Common myeloid progenitor, CD34-positive (primary cell): ENCODE measurements around the gene CKS2.
A peak's percentile ranks its signal among the peaks of the same experiment; 100 is the strongest.

Experiments used
- CTCF ChIA-PET: fragments of 350-600 bp; sonication (Branson Sonifier 250); formaldehyde crosslinking; loops from one replicate; lab custom pipeline; 2021; ENCODE audit warnings: antibody characterized with exemption; lab: Charles Lee
- POLR2A ChIA-PET: fragments of 350-600 bp; sonication (Branson Sonifier 250); formaldehyde crosslinking; loops from one replicate; lab custom pipeline; 2021; ENCODE audit warnings: antibody characterized with exemption; lab: Charles Lee
- DNase-seq, 3 donors: peaks; one replicate each; pipeline versions ENCODE4 v3.0.0 to v3.0.0-alpha.2; 2013
- H3K27ac ChIP-seq, 2 experiments: 1 replicate in 1 of 2; 2 replicates in 1 of 2; pipeline ENCODE4 v1.7.0; 2013; ENCODE audit warnings: inconsistent platforms in 2 of 2, low read length in 2 of 2, mild to moderate bottlenecking in 2 of 2, low read depth in 1 of 2, moderate library complexity in 1 of 2; ENCODE audit not compliant: severe bottlenecking in 2 of 2, insufficient read depth in 1 of 2, poor library complexity in 1 of 2
- H3K27me3 ChIP-seq, 5 experiments: replicated peaks in 2 of 5; 1 replicate in 3 of 5; 2 replicates in 2 of 5; pipeline versions ENCODE4 v1.6.1 to v1.7.0; 2013; ENCODE audit warnings: low read length in 4 of 5, mild to moderate bottlenecking in 2 of 5, moderate library complexity in 2 of 5, inconsistent platforms in 1 of 5; ENCODE audit not compliant: insufficient read depth in 5 of 5, control insufficient read depth in 4 of 5
- H3K36me3 ChIP-seq, 4 experiments: 1 replicate in 2 of 4; 2 replicates in 2 of 4; pipeline versions ENCODE4 v1.6.1 to v1.7.0; 2013; ENCODE audit warnings: low read length in 3 of 4, control low read depth in 1 of 4, mild to moderate bottlenecking in 1 of 4; ENCODE audit not compliant: control insufficient read depth in 4 of 4, insufficient read depth in 4 of 4
- H3K4me1 ChIP-seq, 4 experiments: 1 replicate in 3 of 4; 2 replicates in 1 of 4; pipeline versions ENCODE4 v1.6.1 to v1.7.1; 2013; ENCODE audit warnings: low read length in 3 of 4, mild to moderate bottlenecking in 3 of 4, control low read depth in 1 of 4, inconsistent platforms in 1 of 4, moderate library complexity in 1 of 4; ENCODE audit not compliant: control insufficient read depth in 4 of 4, insufficient read depth in 4 of 4; ENCODE audit errors: control extremely low read depth in 1 of 4
- H3K4me3 ChIP-seq, 7 experiments: 1 replicate in 4 of 7; 2 replicates in 3 of 7; pipeline versions ENCODE4 v1.5.1 to v1.7.0; 2013; ENCODE audit warnings: mild to moderate bottlenecking in 7 of 7, low read length in 6 of 7, moderate library complexity in 6 of 7, inconsistent platforms in 2 of 7, low read depth in 2 of 7, control low read depth in 1 of 7; ENCODE audit not compliant: insufficient read depth in 4 of 7, control insufficient read depth in 1 of 7; ENCODE audit errors: extremely low read depth in 1 of 7
- H3K9me3 ChIP-seq, 5 experiments: 1 replicate in 4 of 5; 2 replicates in 1 of 5; pipeline versions ENCODE4 v1.6.1 to v1.7.1; 2013; ENCODE audit warnings: low read length in 4 of 5, mild to moderate bottlenecking in 2 of 5, inconsistent platforms in 1 of 5, low read depth in 1 of 5, moderate library complexity in 1 of 5; ENCODE audit not compliant: control insufficient read depth in 4 of 5, insufficient read depth in 2 of 5; ENCODE audit errors: control extremely low read depth in 1 of 5
- WGBS: methylation state at CpG from one replicate; pipeline ENCODE4 v1.1.5; 2013; ENCODE audit not compliant: insufficient coverage; 5-methylcytosine and 5-hydroxymethylcytosine counted together

The CKS2 gene

GRCh38 chr9:89352451-89352850 is 41.5 kb downstream of the CKS2 start:
- peaks cover 0 to 1% (median 0%) of the 10 kb centered on the region in 4 experiments for H3K4me1 ChIP-seq
- CTCF ChIA-PET = interaction anchor here (0.7 kb wide), 1 partner anchor 197 kb away, joined by 3 read pairs; no protein-coding TSS in a partner anchor
- WGBS = 76% methylated on average over 3 of the region's 3 CpGs
- no peaks in the 10 kb centered on the region for H3K27me3 ChIP-seq
- no peak overlapping the region for H3K27ac ChIP-seq
- no peak for DNase-seq
- POLR2A ChIA-PET = interaction anchor here (0.6 kb wide), 1 partner anchor 26 kb away, joined by 4 read pairs; no protein-coding TSS in a partner anchor
- peaks cover 50 to 98% (median 77%) of the 10 kb centered on the region in 4 experiments for H3K36me3 ChIP-seq
- H3K4me3 ChIP-seq = no peak overlapping the region
- H3K9me3 ChIP-seq = no peaks in the 10 kb centered on the region

GRCh38 chr9:89352874-89353649 is 42.1 kb downstream of the CKS2 start:
- no peak for DNase-seq
- WGBS = 96% methylated on average over 7 of the region's 8 CpGs
- Histone ChIP-seq H3K4me3 (no peak overlapping the region), H3K27me3 (no peaks in the 10 kb centered on the region), H3K4me1 (peaks cover 0 to 5% (median 2%) of the 10 kb centered on the region in 4 experiments), H3K27ac (no peak overlapping the region), H3K36me3 (peaks cover 46 to 98% (median 77%) of the 10 kb centered on the region in 4 experiments), H3K9me3 (no peaks in the 10 kb centered on the region)
- POLR2A ChIA-PET = interaction anchor here (0.6 kb wide), 1 partner anchor 27 kb away, joined by 4 read pairs; no protein-coding TSS in a partner anchor
- CTCF ChIA-PET = interaction anchor here (0.7 to 1.2 kb wide), 3 partner anchors 21 to 198 kb away, joined by 3 to 4 read pairs (median 3); no protein-coding TSS in a partner anchor

GRCh38 chr9:89353989-89354388 is 43.0 kb downstream of the CKS2 start:
- ChIA-PET POLR2A (no interaction called here), CTCF (interaction anchor here (1.2 kb wide), 1 partner anchor 197 kb away, joined by 3 read pairs; no protein-coding TSS in a partner anchor)
- Histone ChIP-seq H3K4me3 (no peak overlapping the region), H3K27ac (no peak overlapping the region), H3K27me3 (no peaks in the 10 kb centered on the region), H3K9me3 (no peaks in the 10 kb centered on the region), H3K4me1 (peaks cover 0 to 14% (median 6%) of the 10 kb centered on the region in 4 experiments), H3K36me3 (peaks cover 37 to 97% (median 75%) of the 10 kb centered on the region in 4 experiments)
- DNase-seq = peak in 1 of 3 donors; percentile 21
- 100% methylated on average over 3 of the region's 3 CpGs for WGBS

GRCh38 chr9:89354471-89354870 is 43.5 kb downstream of the CKS2 start:
- WGBS = 97% methylated on average over 5 of the region's 6 CpGs
- Histone ChIP-seq H3K36me3 (peaks cover 36 to 94% (median 72%) of the 10 kb centered on the region in 4 experiments), H3K4me3 (no peak overlapping the region), H3K4me1 (peaks cover 0 to 17% (median 8%) of the 10 kb centered on the region in 4 experiments), H3K27ac (no peak overlapping the region), H3K27me3 (no peaks in the 10 kb centered on the region), H3K9me3 (no peaks in the 10 kb centered on the region)
- ChIA-PET POLR2A (no interaction called here), CTCF (interaction anchor here (1.2 kb wide), 1 partner anchor 196 kb away, joined by 3 read pairs; no protein-coding TSS in a partner anchor)
- DNase-seq = no peak

GRCh38 chr9:89356782-89357181 is 45.8 kb downstream of the CKS2 start:
- ChIA-PET CTCF (interaction anchor here (0.9 to 1.8 kb wide), 4 partner anchors 8 to 192 kb away, joined by 3 to 5 read pairs (median 4); no protein-coding TSS in a partner anchor), POLR2A (no interaction called here)
- no peaks in the 10 kb centered on the region for H3K9me3 ChIP-seq
- H3K4me1 ChIP-seq = peaks cover 3 to 32% (median 17%) of the 10 kb centered on the region in 4 experiments
- H3K27me3 ChIP-seq = no peaks in the 10 kb centered on the region
- no peak overlapping the region for H3K4me3 ChIP-seq
- no peak overlapping the region for H3K27ac ChIP-seq
- no peak for DNase-seq
- peaks cover 29 to 93% (median 63%) of the 10 kb centered on the region in 4 experiments for H3K36me3 ChIP-seq
- 100% methylated on average over 1 of the region's 2 CpGs for WGBS

GRCh38 chr9:89357331-89358197 is 46.6 kb downstream of the CKS2 start:
- peaks cover 3 to 31% (median 17%) of the 10 kb centered on the region in 4 experiments for H3K4me1 ChIP-seq
- DNase-seq = no peak
- no peaks in the 10 kb centered on the region for H3K27me3 ChIP-seq
- CTCF ChIA-PET = interaction anchor here (0.9 to 2.1 kb wide), 8 partner anchors 8 to 191 kb away, joined by 3 to 22 read pairs (median 4); no protein-coding TSS in a partner anchor
- H3K9me3 ChIP-seq = no peaks in the 10 kb centered on the region
- 98% methylated on average over 7 of the region's 8 CpGs for WGBS
- H3K4me3 ChIP-seq = no peak overlapping the region
- POLR2A ChIA-PET = no interaction called here
- H3K27ac ChIP-seq = peak overlapping the region in 1 of 2 experiments; percentile 50
- peaks cover 30 to 94% (median 62%) of the 10 kb centered on the region in 4 experiments for H3K36me3 ChIP-seq
